ENCODE results near the gene MAN2A1.

DNA sequence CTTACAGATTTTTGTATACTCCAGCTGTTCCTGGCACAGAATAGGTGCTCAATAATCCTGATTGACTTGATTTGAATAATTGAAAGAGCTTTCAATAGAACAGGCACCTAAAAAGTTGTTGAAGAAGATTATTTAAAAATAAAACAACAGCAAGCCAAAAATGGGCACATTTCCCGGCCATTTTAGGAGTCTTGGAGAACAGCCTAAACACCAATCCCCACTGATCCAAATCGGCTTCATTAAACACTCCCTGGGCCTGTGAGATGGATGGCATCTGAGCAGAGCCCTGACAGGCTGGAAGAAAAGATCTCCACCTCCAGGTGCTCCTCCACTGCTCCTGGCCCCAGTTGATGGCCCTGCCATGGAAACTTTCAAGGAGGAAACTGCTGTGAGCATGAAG lies 213.3 kb downstream of the MAN2A1 start:
- TF ChIP-seq, protein P1, sequence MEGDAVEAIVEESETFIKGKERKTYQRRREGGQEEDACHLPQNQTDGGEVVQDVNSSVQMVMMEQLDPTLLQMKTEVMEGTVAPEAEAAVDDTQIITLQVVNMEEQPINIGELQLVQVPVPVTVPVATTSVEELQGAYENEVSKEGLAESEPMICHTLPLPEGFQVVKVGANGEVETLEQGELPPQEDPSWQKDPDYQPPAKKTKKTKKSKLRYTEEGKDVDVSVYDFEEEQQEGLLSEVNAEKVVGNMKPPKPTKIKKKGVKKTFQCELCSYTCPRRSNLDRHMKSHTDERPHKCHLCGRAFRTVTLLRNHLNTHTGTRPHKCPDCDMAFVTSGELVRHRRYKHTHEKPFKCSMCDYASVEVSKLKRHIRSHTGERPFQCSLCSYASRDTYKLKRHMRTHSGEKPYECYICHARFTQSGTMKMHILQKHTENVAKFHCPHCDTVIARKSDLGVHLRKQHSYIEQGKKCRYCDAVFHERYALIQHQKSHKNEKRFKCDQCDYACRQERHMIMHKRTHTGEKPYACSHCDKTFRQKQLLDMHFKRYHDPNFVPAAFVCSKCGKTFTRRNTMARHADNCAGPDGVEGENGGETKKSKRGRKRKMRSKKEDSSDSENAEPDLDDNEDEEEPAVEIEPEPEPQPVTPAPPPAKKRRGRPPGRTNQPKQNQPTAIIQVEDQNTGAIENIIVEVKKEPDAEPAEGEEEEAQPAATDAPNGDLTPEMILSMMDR (IDR thresholded peaks at IDR 0.05), result no peak
- TF ChIP-seq BHLHE40 (IDR thresholded peaks at IDR 0.05; ENCODE audit: low read depth, low read length) (no peak), HDAC2 (IDR thresholded peaks at IDR 0.05) (no peak)
